Measurements from ENCODE around the gene TBC1D9B. TPM values are rescaled to one million over a fixed set of nuclear protein-coding genes. Genes with fewer than 3 reads are reported as not detected.

Gene TBC1D9B
- total and polyA plus RNA-seq, 3 donors from 2014 or later, result 76.1 to 134 (median 122) TPM

GRCh38 chr5:179822444-179822990 is 85.2 kb downstream of the TBC1D9B start:
- intact Hi-C loops (cut with DNase I; ENCODE audit: low total_unique reads), result no loop called here

DNA sequence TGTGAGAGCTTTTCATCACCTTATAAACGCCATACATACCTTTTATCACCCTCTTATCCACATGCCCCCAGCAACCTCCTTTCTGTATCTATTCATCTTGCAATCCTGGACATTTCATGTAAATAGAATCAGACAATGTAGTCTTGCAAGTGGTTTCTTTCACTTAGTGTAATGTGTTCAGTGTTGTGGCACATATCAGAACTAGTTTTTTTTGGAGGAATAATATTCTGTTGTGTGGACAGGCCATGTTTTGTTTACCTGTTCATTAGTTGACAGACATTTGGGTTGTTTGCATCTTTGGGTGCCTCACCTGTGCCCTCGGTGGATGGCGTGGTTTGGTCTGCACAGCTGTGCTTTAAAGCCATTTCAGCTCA is 85.7 kb downstream of the TBC1D9B start:
- H3K27ac ChIP-seq, result peak overlapping the region; percentile 100
- intact Hi-C loops (cut with DNase I; ENCODE audit: low total_unique reads), result no loop called here
- peaks cover 58% of the 10 kb centered on the region for H3K4me1 ChIP-seq
- no peak for TF ChIP-seq POLR2A (IDR thresholded peaks at IDR 0.05)
- no peak for TF ChIP-seq CTCF (IDR thresholded peaks at IDR 0.05)
- H3K4me3 ChIP-seq, result peak overlapping the region; percentile 99 to 100
- DNase-seq, result no peak
- H3K36me3 ChIP-seq (ENCODE audit: low read depth, missing control alignments), result no peaks in the 10 kb centered on the region
- 61 to 70% methylated on average over 3 of the region's 3 CpGs for WGBS, 2 donors
- H3K9me3 ChIP-seq, result no peaks in the 10 kb centered on the region
- no peaks in the 10 kb centered on the region for H3K27me3 ChIP-seq

More at GRCh38 chr5:179822444-179822990, 85.2 kb downstream of the TBC1D9B start:
- Histone ChIP-seq H3K27me3 (no peaks in the 10 kb centered on the region), H3K27ac (peak overlapping the region; percentile 100), H3K4me1 (peaks cover 56% of the 10 kb centered on the region), H3K9me3 (no peaks in the 10 kb centered on the region), H3K4me3 (peak overlapping the region; percentile 99 to 100), H3K36me3 (ENCODE audit: low read depth, missing control alignments) (no peaks in the 10 kb centered on the region)
- DNase-seq, result no peak
- WGBS, 2 donors, result 38 to 43% methylated on average over 5 to 8 of the region's 8 CpGs
- TF ChIP-seq POLR2A (IDR thresholded peaks at IDR 0.05) (no peak), CTCF (IDR thresholded peaks at IDR 0.05) (no peak)

DNA sequence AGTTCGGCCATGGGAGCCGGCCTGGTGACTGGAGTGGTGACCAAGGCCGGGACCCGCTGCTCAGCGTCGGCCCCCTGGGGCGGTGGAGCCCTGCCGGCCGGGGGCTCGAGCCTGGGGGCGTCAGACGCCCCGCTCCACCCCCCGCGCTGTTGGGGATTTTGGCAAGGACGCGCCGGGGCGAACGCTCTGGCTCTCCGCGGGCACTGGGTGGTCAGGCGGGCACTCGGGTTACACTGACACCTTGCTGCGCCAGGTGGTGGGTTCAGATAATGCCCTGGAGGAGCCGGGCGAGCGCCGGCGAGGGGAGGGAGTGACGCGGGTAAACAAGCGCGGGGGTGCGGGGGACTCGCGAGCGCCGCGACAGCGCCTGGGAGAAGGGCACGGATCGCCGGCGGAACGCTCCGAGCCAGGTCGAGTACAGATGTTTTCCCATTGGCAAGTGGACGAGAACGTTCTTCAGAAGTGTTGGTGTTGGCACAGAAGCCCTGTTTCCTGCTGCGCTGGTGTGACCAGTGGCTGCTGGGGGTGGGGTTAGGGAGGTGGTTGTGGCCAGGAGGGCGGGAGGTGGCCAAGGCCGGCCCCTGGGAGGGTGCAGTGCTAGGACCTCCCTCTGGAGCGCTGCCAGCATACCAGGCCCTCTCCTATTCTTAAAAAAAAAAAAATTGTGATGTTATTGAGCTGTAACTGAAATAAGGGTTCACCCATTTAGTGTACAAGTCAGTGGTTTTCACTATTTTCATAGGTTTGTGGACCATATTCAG is 86.2 kb downstream of the TBC1D9B start:
- TF ChIP-seq CTCF (IDR thresholded peaks at IDR 0.05) (no peak), POLR2A (IDR thresholded peaks at IDR 0.05) (peak; percentile 53)
- peak; percentile 97 for DNase-seq
- H3K4me3 ChIP-seq, result peak overlapping the region; percentile 99 to 100
- peak overlapping the region; percentile 100 for H3K27ac ChIP-seq
- H3K27me3 ChIP-seq, result no peaks in the 10 kb centered on the region
- 0% methylated on average over 22 to 54 of the region's 54 CpGs for WGBS, 2 donors
- peaks cover 61% of the 10 kb centered on the region for H3K4me1 ChIP-seq
- H3K9me3 ChIP-seq, result no peaks in the 10 kb centered on the region
- intact Hi-C loops (cut with DNase I; ENCODE audit: low total_unique reads), result no loop called here
- no peaks in the 10 kb centered on the region for H3K36me3 ChIP-seq (ENCODE audit: low read depth, missing control alignments)

GRCh38 chr5:179820483-179821297 is 87.0 kb downstream of the TBC1D9B start, which contains the start of gene SQSTM1:
SQSTM1 (plus strand) TSS chr5:179820905; CDS start chr5:179820937, 32 bp downstream.
- WGBS, 2 donors, result 0 to 1% methylated on average over 2 to 72 of the region's 81 CpGs
- H3K4me1 ChIP-seq, result peaks cover 63% of the 10 kb centered on the region
- H3K36me3 ChIP-seq (ENCODE audit: low read depth, missing control alignments), result no peaks in the 10 kb centered on the region
- H3K27me3 ChIP-seq, result no peaks in the 10 kb centered on the region
- H3K4me3 ChIP-seq, result peak within 1 kb of the TSS; percentile 99 to 100
- H3K27ac ChIP-seq, result peak within 1 kb of the TSS; percentile 100
- intact Hi-C loops (cut with DNase I; ENCODE audit: low total_unique reads), result no loop called here
- no peaks in the 10 kb centered on the region for H3K9me3 ChIP-seq
- no peak for TF ChIP-seq CTCF (IDR thresholded peaks at IDR 0.05)
- TF ChIP-seq POLR2A (IDR thresholded peaks at IDR 0.05), result peak; percentile 96
- DNase-seq, result peak; percentile 83
